WTC11 (cell line): Measurements from ENCODE around the gene KRT16. TPM values are rescaled to one million over a fixed set of nuclear protein-coding genes. Genes with fewer than 3 reads are reported as not detected.

Source experiments
- ATAC-seq: fragments of 200-7000 bp; cut with Tn5 transposase; 2 replicates; pipeline ENCODE4 v1.10.0; 2021; ENCODE audit warnings: mild to moderate bottlenecking, moderate library complexity
- CTCF ChIA-PET: fragments of 300-600 bp; sonication (Branson Sonifier 250); formaldehyde crosslinking; loops from one replicate; lab custom pipeline; 2021; ENCODE audit warnings: antibody characterized with exemption; lab: Charles Lee
- POLR2A ChIA-PET: fragments of 350-600 bp; sonication (Branson Sonifier 250); formaldehyde crosslinking; loops from one replicate; lab custom pipeline; 2021; ENCODE audit warnings: antibody characterized with exemption; lab: Charles Lee
- DNase-seq: peaks from one replicate; pipeline ENCODE4 v3.0.0; 2021; ENCODE audit warnings: low spot score
- H3K27ac Mint-ChIP-seq: 2 replicates; pipeline ENCODE4 v1.8.0; 2021; ENCODE audit warnings: mixed read lengths
- H3K27me3 Mint-ChIP-seq: 2 replicates; pipeline ENCODE4 v1.8.0; 2021; ENCODE audit warnings: low read depth, mild to moderate bottlenecking, moderate library complexity, mixed read lengths
- H3K36me3 Mint-ChIP-seq: 2 replicates; pipeline ENCODE4 v1.8.0; 2021; ENCODE audit warnings: mixed read lengths
- H3K4me1 Mint-ChIP-seq: 2 replicates; pipeline ENCODE4 v1.8.0; 2022; ENCODE audit warnings: mixed read lengths
- H3K4me3 Mint-ChIP-seq: 2 replicates; pipeline ENCODE4 v1.8.0; 2021; ENCODE audit warnings: mild to moderate bottlenecking, moderate library complexity, mixed read lengths
- H3K9me3 Mint-ChIP-seq: 2 replicates; pipeline ENCODE4 v1.8.0; 2021; ENCODE audit warnings: mixed read lengths
- AFF4 ChIP-seq: sonication (generic); formaldehyde crosslinking; IDR thresholded peaks from 2 replicates; pipeline ENCODE4 v1.8.1; 2023; ENCODE audit warnings: mild to moderate bottlenecking, missing genetic modification reagents, borderline replicate concordance
- E2F4 ChIP-seq: sonication (generic); formaldehyde crosslinking; IDR thresholded peaks from 2 replicates; pipeline ENCODE4 v1.8.1; 2022; ENCODE audit warnings: low read depth, mild to moderate bottlenecking, moderate library complexity, missing genetic modification reagents, borderline replicate concordance
- ERG ChIP-seq: fragments of 250-450 bp; sonication (Bioruptor Pico); IDR thresholded peaks from 2 replicates; pipeline ENCODE4 v1.8.0; 2021; ENCODE audit warnings: mild to moderate bottlenecking
- FOXJ3 ChIP-seq: sonication (generic); formaldehyde crosslinking; IDR thresholded peaks from 2 replicates; pipeline ENCODE4 v1.9.0; 2021; ENCODE audit warnings: missing genetic modification reagents, mild to moderate bottlenecking, borderline replicate concordance
- GTF2I ChIP-seq: fragments of 250-450 bp; sonication (Bioruptor Pico); conservative IDR thresholded peaks from 2 replicates; pipeline ENCODE4 v1.4.0; 2021; ENCODE audit warnings: mild to moderate bottlenecking
- MLX ChIP-seq: sonication (generic); formaldehyde crosslinking; IDR thresholded peaks from 2 replicates; pipeline ENCODE4 v1.8.1; 2023; ENCODE audit warnings: mild to moderate bottlenecking, missing genetic modification reagents, moderate library complexity
- PRDM15 ChIP-seq: sonication (generic); formaldehyde crosslinking; IDR thresholded peaks from 2 replicates; pipeline ENCODE4 v1.8.0; 2022; ENCODE audit warnings: missing genetic modification reagents
- SMAD3 ChIP-seq: sonication (generic); formaldehyde crosslinking; IDR thresholded peaks from 2 replicates; pipeline ENCODE4 v1.8.0; 2022; ENCODE audit warnings: missing genetic modification reagents, mild to moderate bottlenecking, borderline replicate concordance
- STAT6 ChIP-seq: sonication (generic); formaldehyde crosslinking; conservative IDR thresholded peaks from 2 replicates; pipeline ENCODE4 v1.8.1; 2023; ENCODE audit warnings: mild to moderate bottlenecking, low read depth, missing genetic modification reagents, moderate library complexity
- USF2 ChIP-seq: sonication (generic); formaldehyde crosslinking; IDR thresholded peaks from 2 replicates; pipeline ENCODE4 v1.8.1; 2023; ENCODE audit warnings: mild to moderate bottlenecking, missing genetic modification reagents, moderate library complexity
- ZNF219 ChIP-seq: sonication (generic); formaldehyde crosslinking; IDR thresholded peaks from 2 replicates; pipeline ENCODE4 v1.8.0; 2023; ENCODE audit warnings: missing genetic modification reagents, mild to moderate bottlenecking, borderline replicate concordance
- ZNF232 ChIP-seq: sonication (generic); formaldehyde crosslinking; IDR thresholded peaks from 2 replicates; pipeline ENCODE4 v1.8.0; 2022; ENCODE audit warnings: mild to moderate bottlenecking, missing genetic modification reagents
- ZNF512 ChIP-seq: sonication (generic); formaldehyde crosslinking; IDR thresholded peaks from 2 replicates; pipeline ENCODE4 v1.8.1; 2022; ENCODE audit warnings: missing genetic modification reagents, borderline replicate concordance
- total RNA-seq: library from RNA; stranded (reverse); gene quantifications from 3 replicates; pipeline ENCODE4 v1.2.3, GENCODE V29; 2021

The KRT16 gene
- total RNA-seq, 1 experiment from 2014 or later, result not detected

GRCh38 chr17:41657936-41658335 lies 45.4 kb upstream of the KRT16 start (continued):
- TF ChIP-seq PRDM15 (CRISPR knock-in tag) (no peak), E2F4 (CRISPR knock-in tag) (no peak), AFF4 (CRISPR knock-in tag) (no peak), ZNF232 (no peak), ZNF219 (CRISPR knock-in tag) (no peak)
- TF ChIP-seq, all 79 proteins: peak for 0

- no peak for DNase-seq
- ATAC-seq, result no peak
- ChIA-PET POLR2A (no interaction called here), CTCF (interaction anchor here (1.0 to 2.2 kb wide), 5 partner anchors 9 to 109 kb away, joined by 3 to 16 read pairs (median 9); no protein-coding TSS in a partner anchor)
- no peaks in the 10 kb centered on the region for H3K27me3 Mint-ChIP-seq
- H3K4me1 Mint-ChIP-seq, result peaks cover 11% of the 10 kb centered on the region
- no peaks in the 10 kb centered on the region for H3K36me3 Mint-ChIP-seq
- 0 out of 2 replicates have a peak overlapping the region, but pooled peaks have one; percentile 53 for H3K27ac Mint-ChIP-seq
- no peaks in the 10 kb centered on the region for H3K9me3 Mint-ChIP-seq
- TF ChIP-seq ZNF512 (CRISPR knock-in tag) (no peak), MLX (no peak), GTF2I (CRISPR knock-in tag) (no peak)
- no peak overlapping the region for H3K4me3 Mint-ChIP-seq
These were observed 44.7 kb upstream of the KRT16 start for GRCh38 chr17:41657176-41657754.

- ChIA-PET POLR2A (no interaction called here), CTCF (interaction anchor here (0.9 to 4.4 kb wide), 6 partner anchors 9 to 108 kb away, joined by 3 to 46 read pairs (median 4); no protein-coding TSS in a partner anchor)
- no peak for DNase-seq
- H3K36me3 Mint-ChIP-seq, result no peaks in the 10 kb centered on the region
- H3K9me3 Mint-ChIP-seq, result no peaks in the 10 kb centered on the region
- no peak overlapping the region for H3K4me3 Mint-ChIP-seq
- ATAC-seq, result no peak
- TF ChIP-seq USF2 (CRISPR knock-in tag) (no peak), FOXJ3 (CRISPR knock-in tag) (no peak), ERG (CRISPR knock-in tag) (no peak), STAT6 (CRISPR knock-in tag) (no peak), SMAD3 (CRISPR knock-in tag) (no peak)
- no peak overlapping the region for H3K27ac Mint-ChIP-seq
- no peaks in the 10 kb centered on the region for H3K27me3 Mint-ChIP-seq
- H3K4me1 Mint-ChIP-seq, result peaks cover 11% of the 10 kb centered on the region
These were observed 43.9 kb upstream of the KRT16 start for GRCh38 chr17:41656249-41657023.
